Ishikawa (cell line): ENCODE data around the gene ATF2.

Source experiments
- CEBPB ChIP-seq: IDR thresholded peaks from 2 replicates; pipeline ENCODE4 v1.6.1; 2012
- CREB1 ChIP-seq: IDR thresholded peaks from 2 replicates; pipeline ENCODE4 v1.6.1; 2012; ENCODE audit warnings: low read depth
- EP300 ChIP-seq: IDR thresholded peaks from 2 replicates; pipeline ENCODE4 v1.6.1; 2012; ENCODE audit warnings: borderline replicate concordance
- MAX ChIP-seq: IDR thresholded peaks from 2 replicates; pipeline ENCODE4 v1.6.1; 2012
- NFIC ChIP-seq: IDR thresholded peaks from 2 replicates; pipeline ENCODE4 v1.6.1; 2012
- REST ChIP-seq: IDR thresholded peaks from 2 replicates; pipeline ENCODE4 v1.6.1; 2012; ENCODE audit warnings: low read depth, mild to moderate bottlenecking

GRCh38 chr2:175154661-175155082, 13.3 kb downstream of the ATF2 start:
- TF ChIP-seq MAX (no peak), CREB1 (no peak), EP300 (no peak), NFIC (no peak), CEBPB (no peak), REST (no peak)
